ENCODE measurements around the gene AMDHD1. TPM values are rescaled to one million over a fixed set of nuclear protein-coding genes. Genes with fewer than 3 reads are reported as not detected.

The AMDHD1 gene
- polyA plus RNA-seq, 1 donor from 2014 or later: 0.20 TPM

- H4K20me1 ChIP-seq (ENCODE audit: insufficient read depth): no peaks in the 10 kb centered on the region
- no peaks in the 10 kb centered on the region for H3K27me3 ChIP-seq (ENCODE audit: insufficient read depth, low read depth, low read length)
- no peaks in the 10 kb centered on the region for H3K79me2 ChIP-seq (replicated peaks; ENCODE audit: insufficient read depth, low read length)
- TF ChIP-seq POLR2AphosphoS5 (IDR thresholded peaks at IDR 0.05) (no peak), EP300 (conservative IDR thresholded peaks at IDR 0.05; ENCODE audit: poor library complexity, severe bottlenecking) (no peak), CTCF (IDR thresholded peaks at IDR 0.05; ENCODE audit: poor library complexity, severe bottlenecking) (no peak), RAD21 (conservative IDR thresholded peaks at IDR 0.05) (no peak), EZH2 (IDR thresholded peaks at IDR 0.05; ENCODE audit: borderline replicate concordance, insufficient read depth, low read length, poor library complexity, severe bottlenecking) (no peak), TAF1 (IDR thresholded peaks at IDR 0.05; ENCODE audit: low read depth) (no peak), REST (IDR thresholded peaks at IDR 0.05; ENCODE audit: borderline replicate concordance) (no peak), MXI1 (conservative IDR thresholded peaks at IDR 0.05; ENCODE audit: poor library complexity, severe bottlenecking) (no peak), SMC3 (conservative IDR thresholded peaks at IDR 0.05; ENCODE audit: poor library complexity) (no peak)
- H3K9ac ChIP-seq (ENCODE audit: low read length): no peak overlapping the region
- H3K9me3 ChIP-seq (ENCODE audit: low read length): no peaks in the 10 kb centered on the region
- no peaks in the 10 kb centered on the region for H3K9me2 ChIP-seq (ENCODE audit: insufficient read depth, low read length)
- no peak overlapping the region for H3K4me3 ChIP-seq (ENCODE audit: low read length)
- H3F3A ChIP-seq (ENCODE audit: insufficient read depth, low read length, poor library complexity, severe bottlenecking): no peaks in the 10 kb centered on the region
- no peak overlapping the region for H3K27ac ChIP-seq (ENCODE audit: low read length)
- no peak overlapping the region for H3K4me2 ChIP-seq (ENCODE audit: low read length)
- H2AFZ ChIP-seq (ENCODE audit: low read depth, low read length): no peak overlapping the region
- H3K36me3 ChIP-seq (ENCODE audit: insufficient read depth, low read length): no peaks in the 10 kb centered on the region
These were observed 17.1 kb downstream of the AMDHD1 start for GRCh38 chr12:95960241-95960640.

- no peaks in the 10 kb centered on the region for H4K20me1 ChIP-seq (ENCODE audit: insufficient read depth)
- TF ChIP-seq MXI1 (conservative IDR thresholded peaks at IDR 0.05; ENCODE audit: poor library complexity, severe bottlenecking) (no peak), EZH2 (IDR thresholded peaks at IDR 0.05; ENCODE audit: borderline replicate concordance, insufficient read depth, low read length, poor library complexity, severe bottlenecking) (no peak), REST (IDR thresholded peaks at IDR 0.05; ENCODE audit: borderline replicate concordance) (no peak), RAD21 (conservative IDR thresholded peaks at IDR 0.05) (no peak), TAF1 (IDR thresholded peaks at IDR 0.05; ENCODE audit: low read depth) (no peak), EP300 (conservative IDR thresholded peaks at IDR 0.05; ENCODE audit: poor library complexity, severe bottlenecking) (no peak), SMC3 (conservative IDR thresholded peaks at IDR 0.05; ENCODE audit: poor library complexity) (no peak), POLR2AphosphoS5 (IDR thresholded peaks at IDR 0.05) (no peak), CTCF (IDR thresholded peaks at IDR 0.05; ENCODE audit: poor library complexity, severe bottlenecking) (no peak)
- H2AFZ ChIP-seq (ENCODE audit: low read depth, low read length): no peak overlapping the region
- H3K36me3 ChIP-seq (ENCODE audit: insufficient read depth, low read length): no peaks in the 10 kb centered on the region
- H3K9ac ChIP-seq (ENCODE audit: low read length): no peak overlapping the region
- no peak overlapping the region for H3K27ac ChIP-seq (ENCODE audit: low read length)
- no peak overlapping the region for H3K4me2 ChIP-seq (ENCODE audit: low read length)
- no peaks in the 10 kb centered on the region for H3K27me3 ChIP-seq (ENCODE audit: insufficient read depth, low read depth, low read length)
- H3K9me3 ChIP-seq (ENCODE audit: low read length): no peaks in the 10 kb centered on the region
- no peaks in the 10 kb centered on the region for H3F3A ChIP-seq (ENCODE audit: insufficient read depth, low read length, poor library complexity, severe bottlenecking)
- H3K9me2 ChIP-seq (ENCODE audit: insufficient read depth, low read length): no peaks in the 10 kb centered on the region
- no peaks in the 10 kb centered on the region for H3K79me2 ChIP-seq (replicated peaks; ENCODE audit: insufficient read depth, low read length)
- no peak overlapping the region for H3K4me3 ChIP-seq (ENCODE audit: low read length)
These were observed 19.1 kb downstream of the AMDHD1 start for GRCh38 chr12:95962222-95962621.

Measured in neural cell (in vitro differentiated cells).